GM15510 (cell line): ENCODE data around the gene MED7.

Source experiments
- POLR2A ChIP-seq: IDR thresholded peaks from 3 replicates; pipeline ENCODE4 v1.6.1; 2011; ENCODE audit warnings: borderline replicate concordance; ENCODE audit not compliant: insufficient read length; ENCODE audit errors: extremely low read depth

The MED7 gene

GRCh38 chr5:157167214-157167621, 24.6 kb upstream of the MED7 start:
- no peak for TF ChIP-seq POLR2A

DNA sequence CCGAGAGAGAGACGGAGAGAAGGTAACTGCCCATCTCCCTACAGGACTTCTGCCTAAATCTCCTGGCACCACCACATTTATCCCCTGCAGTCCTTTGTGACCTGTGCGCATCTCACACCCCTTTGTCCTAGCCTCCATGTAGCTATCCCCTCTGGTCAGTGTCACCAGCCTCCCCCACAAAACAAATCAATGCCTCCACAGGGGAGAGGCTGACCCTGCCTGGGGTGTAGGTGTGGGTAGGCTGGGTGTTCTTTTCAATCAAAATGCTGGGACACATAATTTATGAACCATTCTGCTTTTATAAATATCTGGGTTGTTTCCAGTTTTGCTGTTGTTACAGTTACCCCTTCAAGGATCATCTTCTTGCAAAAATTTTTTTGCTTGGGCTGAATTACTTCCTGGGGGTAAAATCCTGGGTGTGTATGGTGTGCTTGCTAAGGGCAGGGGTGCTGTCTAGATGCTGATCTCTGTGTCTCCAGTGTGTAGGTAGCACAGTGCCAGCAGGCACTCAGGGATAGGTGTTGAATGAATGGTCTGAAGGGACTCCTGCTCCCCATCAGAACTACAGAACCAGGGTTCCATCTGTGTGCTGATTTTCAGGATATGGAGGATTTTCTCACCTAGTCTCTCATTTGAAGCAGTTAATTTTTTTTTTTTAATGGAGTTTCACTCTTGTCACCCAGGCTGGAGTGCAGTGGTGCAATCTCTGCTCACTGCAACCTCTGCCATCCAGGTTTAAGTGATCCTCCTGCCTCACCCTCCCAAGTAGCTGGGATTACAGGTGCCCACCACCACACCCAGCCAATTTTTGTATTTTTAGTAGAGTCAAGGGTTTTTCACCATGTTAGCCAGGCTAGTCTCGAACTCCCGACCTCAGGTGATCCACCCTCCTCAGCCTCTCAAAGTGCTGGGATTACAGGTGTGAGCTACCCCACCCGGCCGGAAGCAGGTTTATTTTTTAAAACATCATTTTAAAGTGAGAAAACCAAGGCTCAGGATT, 23.8 kb upstream of the MED7 start, which contains the start of gene GARIN3:
TSS of gene GARIN3 (minus strand) at position 51 of the 1,000 bp plus-strand sequence. CDS start 96 bp downstream, outside the sequence.
- no peak for TF ChIP-seq POLR2A

DNA sequence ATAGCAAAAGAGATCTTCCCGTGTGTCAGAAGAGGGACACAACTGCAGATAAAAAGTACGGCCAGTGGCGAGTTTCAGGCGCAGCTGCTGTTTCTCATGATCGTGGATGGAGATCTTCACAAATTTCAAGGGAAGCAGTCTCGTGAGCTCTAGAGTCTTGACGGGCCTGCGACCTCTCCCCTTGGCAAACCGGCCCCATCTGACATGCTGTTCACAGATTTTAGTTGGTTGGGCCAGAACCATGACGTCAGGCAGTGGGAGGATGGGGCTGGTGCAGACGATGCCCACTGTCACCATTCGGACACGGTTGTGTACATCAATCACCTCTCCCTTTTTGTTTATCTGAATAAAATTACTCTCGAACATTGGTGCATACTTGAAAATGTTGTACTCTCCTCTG, 23.0 kb upstream of the MED7 start:
- TF ChIP-seq POLR2A, result no peak

DNA sequence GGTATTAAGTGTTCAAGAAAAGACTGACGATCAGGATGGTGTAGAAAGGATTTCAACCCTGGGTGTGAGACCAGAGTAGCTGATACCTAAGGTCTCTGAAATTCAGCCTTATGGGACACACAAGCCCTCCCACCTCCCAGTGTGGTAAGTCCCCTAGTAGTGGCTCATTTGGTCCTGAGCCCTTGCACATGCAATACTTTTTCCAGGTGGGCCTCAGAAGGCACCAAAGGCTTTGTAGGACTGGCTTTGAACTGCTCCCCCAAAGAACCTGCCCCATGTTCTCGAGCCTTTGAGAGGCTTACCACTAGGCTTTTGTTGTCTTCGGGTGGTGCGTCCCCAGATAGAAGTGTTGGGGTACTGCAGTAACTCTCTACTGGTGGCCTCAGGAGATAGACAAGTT, 22.6 kb upstream of the MED7 start:
- TF ChIP-seq POLR2A, result no peak

DNA sequence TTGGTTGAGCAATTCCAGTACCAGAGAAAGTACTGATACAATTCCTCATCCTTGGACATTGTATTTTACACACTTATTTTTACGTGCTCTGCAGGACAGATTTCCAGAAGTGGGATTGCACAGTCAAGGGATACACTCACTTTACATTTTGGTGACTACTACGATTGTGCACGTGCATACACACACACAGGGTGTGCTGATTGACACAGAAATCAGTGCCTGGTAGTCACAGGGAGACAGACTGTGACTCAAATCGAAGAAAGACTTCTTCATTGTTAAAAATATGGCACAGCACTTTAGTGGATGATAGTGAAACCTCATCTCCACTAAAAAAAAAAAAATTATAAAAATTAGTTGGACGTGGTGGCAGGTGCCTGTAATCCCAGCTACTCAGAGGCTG, 21.9 kb upstream of the MED7 start:
- TF ChIP-seq POLR2A, result no peak

GRCh38 chr5:157162919-157163510, 20.4 kb upstream of the MED7 start:
- no peak for TF ChIP-seq POLR2A

GRCh38 chr5:157161996-157162395, 19.3 kb upstream of the MED7 start:
- no peak for TF ChIP-seq POLR2A

DNA sequence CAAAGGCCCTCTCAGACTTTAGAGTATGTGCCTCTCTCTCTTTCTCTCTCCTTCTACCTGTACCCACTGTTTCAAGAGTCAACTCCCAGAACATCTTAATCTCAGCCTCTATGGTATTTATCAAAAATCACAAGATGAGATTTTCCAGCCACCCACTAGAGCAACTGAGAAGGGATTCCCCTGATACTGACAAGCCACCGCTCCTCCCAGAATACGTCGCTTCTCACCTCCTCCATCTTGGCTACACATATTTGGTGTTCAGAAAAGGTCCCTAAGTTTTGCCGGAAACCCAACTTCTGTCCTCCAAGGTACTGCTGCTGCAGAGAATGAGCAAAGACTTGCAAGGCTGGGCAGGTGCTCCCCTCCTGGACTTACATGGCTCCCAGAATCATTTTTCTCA, 17.3 kb upstream of the MED7 start:
- no peak for TF ChIP-seq POLR2A

DNA sequence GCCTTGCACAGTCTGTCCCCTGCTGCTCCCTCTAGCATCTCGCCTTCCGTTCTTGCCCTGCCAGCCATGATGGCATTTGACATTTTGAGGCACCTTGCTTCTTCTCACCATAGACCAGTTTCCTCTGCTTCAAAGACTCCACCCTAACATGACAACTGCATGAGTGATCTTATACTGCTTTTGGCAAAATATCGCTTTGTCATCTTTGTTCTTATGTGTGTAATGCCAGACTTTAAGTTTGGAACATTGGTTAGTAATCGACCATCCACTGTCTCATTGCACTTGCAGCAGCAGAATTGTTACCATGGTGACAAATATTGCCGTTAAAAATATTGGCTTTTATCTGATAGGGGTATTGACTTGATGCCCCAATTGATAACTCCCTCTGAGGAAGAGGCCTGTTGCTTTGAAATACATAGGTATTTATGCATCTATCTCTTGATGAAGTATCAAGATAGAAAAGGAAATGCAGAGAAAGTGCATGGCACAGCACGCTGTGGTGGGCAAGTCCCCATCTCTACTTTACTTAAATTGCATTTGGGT, 16.6 kb upstream of the MED7 start:
- TF ChIP-seq POLR2A, result no peak

GRCh38 chr5:157157293-157157891, 14.7 kb upstream of the MED7 start:
- no peak for TF ChIP-seq POLR2A

DNA sequence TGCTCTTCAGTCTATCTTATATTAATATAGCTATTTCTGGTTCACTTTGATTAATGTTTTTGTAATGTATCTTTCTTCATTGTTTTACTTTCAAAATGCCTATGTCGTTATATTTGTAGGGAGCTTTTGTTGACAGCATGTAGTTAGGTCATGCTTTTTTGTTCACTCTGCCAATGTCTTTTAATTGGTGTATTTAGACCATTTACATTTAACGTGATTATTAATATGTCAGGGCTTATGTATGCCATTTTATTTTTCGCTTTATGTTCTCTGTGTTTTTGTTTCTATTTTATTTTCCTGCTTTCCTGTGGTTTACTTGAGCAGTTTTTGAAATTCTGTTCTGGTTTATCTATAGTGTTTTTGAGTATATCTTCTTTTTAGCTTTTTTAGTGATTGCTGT, 12.6 kb upstream of the MED7 start:
- TF ChIP-seq POLR2A, result no peak

DNA sequence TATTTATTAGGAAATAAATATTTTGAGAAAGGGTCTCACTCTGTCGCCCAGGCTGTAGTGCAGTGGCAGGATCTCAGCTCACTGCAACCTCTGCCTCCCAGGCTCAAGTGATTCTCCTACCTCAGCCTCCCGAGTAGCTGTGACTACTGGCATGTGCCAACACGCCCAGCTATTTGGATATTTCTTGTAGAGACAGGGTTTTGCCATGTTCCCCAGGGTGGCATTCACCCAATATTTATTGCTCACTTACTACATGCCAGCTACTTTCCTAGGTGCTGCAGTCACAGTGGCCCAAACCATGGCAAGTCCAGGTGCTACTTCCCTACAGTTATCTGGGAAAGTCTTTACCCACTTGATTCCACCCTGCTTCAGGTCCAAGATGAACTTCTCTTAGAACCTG, 8.3 kb upstream of the MED7 start:
- no peak for TF ChIP-seq POLR2A

GRCh38 chr5:157148734-157149615, 6.3 kb upstream of the MED7 start:
- no peak for TF ChIP-seq POLR2A

GRCh38 chr5:157143127-157143971, 684 bp upstream of the MED7 start:
- TF ChIP-seq POLR2A, result no peak

DNA sequence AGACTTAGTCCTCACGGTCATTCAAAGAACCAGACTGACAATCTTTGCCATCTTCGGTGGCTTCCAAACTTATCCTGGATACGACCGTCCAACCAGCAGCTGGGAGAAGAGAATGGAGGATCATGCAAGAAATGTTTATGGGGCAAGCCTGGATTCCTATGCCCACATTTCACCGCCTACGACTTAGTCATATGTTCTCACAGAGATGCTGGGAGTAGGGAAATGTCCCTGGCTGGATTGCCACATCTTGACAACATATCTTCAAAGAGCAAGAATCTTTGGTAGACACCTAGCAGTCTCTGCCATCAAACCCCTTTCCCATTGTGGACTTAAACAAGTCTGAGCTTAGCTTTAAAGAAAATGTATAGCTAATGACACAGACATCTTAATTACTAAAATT, 5.0 kb downstream of the MED7 start:
- no peak for TF ChIP-seq POLR2A
